Measurements from ENCODE around the gene E2F1. TPM values are rescaled to one million over a fixed set of nuclear protein-coding genes. Genes with fewer than 3 reads are reported as not detected.

The E2F1 gene
- total and polyA plus RNA-seq, 4 donors, result 0.10 to 11.0 (median 0.88) TPM

DNA sequence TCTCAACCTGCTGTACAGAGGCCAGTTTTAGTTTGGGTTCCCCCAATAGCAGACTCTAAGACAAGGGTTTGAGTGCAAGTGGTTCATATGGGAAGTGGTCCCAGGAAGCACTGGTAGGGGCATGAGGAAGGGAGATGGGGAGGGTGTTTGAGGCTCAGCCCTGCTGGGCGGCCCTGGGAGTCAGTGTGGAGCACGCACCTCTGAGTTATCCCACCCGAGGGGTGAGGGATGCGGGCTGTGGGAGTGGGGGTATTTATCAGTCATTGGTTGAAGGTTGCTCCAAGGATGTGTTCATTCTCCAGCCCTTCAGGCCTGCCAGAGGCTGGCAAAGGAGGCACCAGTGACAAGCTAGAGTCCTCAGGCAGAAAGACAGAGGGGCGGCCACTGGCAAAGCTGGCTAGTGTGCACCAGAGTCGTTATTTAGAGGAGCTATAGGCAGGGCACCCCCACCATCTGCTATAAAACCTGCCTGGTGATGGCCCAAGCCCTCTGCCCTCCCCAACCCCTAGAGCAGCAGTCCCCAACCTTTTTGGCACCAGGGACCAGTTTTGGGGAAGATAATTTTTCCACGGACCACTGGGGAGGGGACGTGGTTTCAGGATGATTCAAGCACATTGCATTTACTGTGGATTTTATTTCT lies 17.4 kb upstream of the E2F1 start:
- no peaks in the 10 kb centered on the region for H3K27me3 ChIP-seq (ENCODE audit: control insufficient read depth in 4 of 4, insufficient read depth in 4 of 4, low read length in 3 of 4)
- no peak overlapping the region for H3K9ac ChIP-seq (ENCODE audit: low read depth in 1 of 2, low read length in 2 of 2)
- no peak for DNase-seq (ENCODE audit: low spot score)
- H3K4me1 ChIP-seq (ENCODE audit: control insufficient read depth in 4 of 4, insufficient read depth in 4 of 4, low read length in 3 of 4), result peaks cover 0 to 10% (median 5%) of the 10 kb centered on the region in 4 donors
- H3K9me3 ChIP-seq (ENCODE audit: control insufficient read depth in 4 of 4, low read length in 3 of 4), result no peaks in the 10 kb centered on the region
- WGBS, result 96% methylated on average over 8 of the region's 8 CpGs
- no peak overlapping the region for H3K27ac ChIP-seq (ENCODE audit: low read depth in 1 of 2, low read length in 2 of 2)
- TF ChIP-seq FOXA1 (IDR thresholded peaks at IDR 0.05), result no peak
- TF ChIP-seq, protein P1, sequence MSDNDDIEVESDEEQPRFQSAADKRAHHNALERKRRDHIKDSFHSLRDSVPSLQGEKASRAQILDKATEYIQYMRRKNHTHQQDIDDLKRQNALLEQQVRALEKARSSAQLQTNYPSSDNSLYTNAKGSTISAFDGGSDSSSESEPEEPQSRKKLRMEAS (IDR thresholded peaks at IDR 0.05), result no peak
- TF ChIP-seq, protein P2, sequence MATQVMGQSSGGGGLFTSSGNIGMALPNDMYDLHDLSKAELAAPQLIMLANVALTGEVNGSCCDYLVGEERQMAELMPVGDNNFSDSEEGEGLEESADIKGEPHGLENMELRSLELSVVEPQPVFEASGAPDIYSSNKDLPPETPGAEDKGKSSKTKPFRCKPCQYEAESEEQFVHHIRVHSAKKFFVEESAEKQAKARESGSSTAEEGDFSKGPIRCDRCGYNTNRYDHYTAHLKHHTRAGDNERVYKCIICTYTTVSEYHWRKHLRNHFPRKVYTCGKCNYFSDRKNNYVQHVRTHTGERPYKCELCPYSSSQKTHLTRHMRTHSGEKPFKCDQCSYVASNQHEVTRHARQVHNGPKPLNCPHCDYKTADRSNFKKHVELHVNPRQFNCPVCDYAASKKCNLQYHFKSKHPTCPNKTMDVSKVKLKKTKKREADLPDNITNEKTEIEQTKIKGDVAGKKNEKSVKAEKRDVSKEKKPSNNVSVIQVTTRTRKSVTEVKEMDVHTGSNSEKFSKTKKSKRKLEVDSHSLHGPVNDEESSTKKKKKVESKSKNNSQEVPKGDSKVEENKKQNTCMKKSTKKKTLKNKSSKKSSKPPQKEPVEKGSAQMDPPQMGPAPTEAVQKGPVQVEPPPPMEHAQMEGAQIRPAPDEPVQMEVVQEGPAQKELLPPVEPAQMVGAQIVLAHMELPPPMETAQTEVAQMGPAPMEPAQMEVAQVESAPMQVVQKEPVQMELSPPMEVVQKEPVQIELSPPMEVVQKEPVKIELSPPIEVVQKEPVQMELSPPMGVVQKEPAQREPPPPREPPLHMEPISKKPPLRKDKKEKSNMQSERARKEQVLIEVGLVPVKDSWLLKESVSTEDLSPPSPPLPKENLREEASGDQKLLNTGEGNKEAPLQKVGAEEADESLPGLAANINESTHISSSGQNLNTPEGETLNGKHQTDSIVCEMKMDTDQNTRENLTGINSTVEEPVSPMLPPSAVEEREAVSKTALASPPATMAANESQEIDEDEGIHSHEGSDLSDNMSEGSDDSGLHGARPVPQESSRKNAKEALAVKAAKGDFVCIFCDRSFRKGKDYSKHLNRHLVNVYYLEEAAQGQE (IDR thresholded peaks at IDR 0.05), result no peak
- no peak for TF ChIP-seq SP1 (IDR thresholded peaks at IDR 0.05)
- no peak for TF ChIP-seq HNF4G (IDR thresholded peaks at IDR 0.05)
- TF ChIP-seq YY1 (IDR thresholded peaks at IDR 0.05), result no peak
- no peak for TF ChIP-seq GABPA (IDR thresholded peaks at IDR 0.05 in 1 of 2, conservative IDR thresholded peaks at IDR 0.05 in 1 of 2)
- TF ChIP-seq, protein P3, sequence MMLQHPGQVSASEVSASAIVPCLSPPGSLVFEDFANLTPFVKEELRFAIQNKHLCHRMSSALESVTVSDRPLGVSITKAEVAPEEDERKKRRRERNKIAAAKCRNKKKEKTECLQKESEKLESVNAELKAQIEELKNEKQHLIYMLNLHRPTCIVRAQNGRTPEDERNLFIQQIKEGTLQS (IDR thresholded peaks at IDR 0.05), result no peak
- TF ChIP-seq, protein P4, sequence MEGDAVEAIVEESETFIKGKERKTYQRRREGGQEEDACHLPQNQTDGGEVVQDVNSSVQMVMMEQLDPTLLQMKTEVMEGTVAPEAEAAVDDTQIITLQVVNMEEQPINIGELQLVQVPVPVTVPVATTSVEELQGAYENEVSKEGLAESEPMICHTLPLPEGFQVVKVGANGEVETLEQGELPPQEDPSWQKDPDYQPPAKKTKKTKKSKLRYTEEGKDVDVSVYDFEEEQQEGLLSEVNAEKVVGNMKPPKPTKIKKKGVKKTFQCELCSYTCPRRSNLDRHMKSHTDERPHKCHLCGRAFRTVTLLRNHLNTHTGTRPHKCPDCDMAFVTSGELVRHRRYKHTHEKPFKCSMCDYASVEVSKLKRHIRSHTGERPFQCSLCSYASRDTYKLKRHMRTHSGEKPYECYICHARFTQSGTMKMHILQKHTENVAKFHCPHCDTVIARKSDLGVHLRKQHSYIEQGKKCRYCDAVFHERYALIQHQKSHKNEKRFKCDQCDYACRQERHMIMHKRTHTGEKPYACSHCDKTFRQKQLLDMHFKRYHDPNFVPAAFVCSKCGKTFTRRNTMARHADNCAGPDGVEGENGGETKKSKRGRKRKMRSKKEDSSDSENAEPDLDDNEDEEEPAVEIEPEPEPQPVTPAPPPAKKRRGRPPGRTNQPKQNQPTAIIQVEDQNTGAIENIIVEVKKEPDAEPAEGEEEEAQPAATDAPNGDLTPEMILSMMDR (IDR thresholded peaks at IDR 0.05; ENCODE audit: low read depth, low read length, missing input control), result no peak
- TF ChIP-seq TAF1 (conservative IDR thresholded peaks at IDR 0.05), result no peak
- TF ChIP-seq HNF4A (conservative IDR thresholded peaks at IDR 0.05), result no peak
- no peak overlapping the region for H3K4me3 ChIP-seq (ENCODE audit: low read depth in 1 of 3, low read length in 3 of 3)
- H3K36me3 ChIP-seq (ENCODE audit: control insufficient read depth in 4 of 4, insufficient read depth in 3 of 4, low read depth in 1 of 4, low read length in 3 of 4), result peaks cover 4 to 17% (median 7%) of the 10 kb centered on the region in 4 donors

DNA sequence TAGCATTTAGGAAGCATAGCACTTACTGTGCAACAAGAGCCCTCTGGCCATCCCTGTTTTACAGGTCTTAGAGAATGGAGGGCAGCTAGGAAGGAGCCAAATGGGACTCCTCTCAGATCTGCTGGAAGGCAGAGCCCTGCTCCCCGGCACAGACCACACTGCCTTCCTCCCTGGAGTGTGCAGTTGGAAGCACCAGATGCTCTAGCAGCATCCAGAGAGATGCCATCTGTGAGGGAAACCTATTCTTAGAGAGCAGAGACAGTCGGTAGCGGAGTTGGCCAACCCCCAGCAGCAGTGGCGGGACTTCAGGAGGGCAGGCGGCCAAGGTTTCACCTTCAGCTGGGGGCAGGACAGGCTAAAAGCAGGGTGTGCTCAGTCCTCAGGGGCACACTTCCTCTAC lies 16.7 kb upstream of the E2F1 start:
- no peaks in the 10 kb centered on the region for H3K9me3 ChIP-seq (ENCODE audit: control insufficient read depth in 4 of 4, low read length in 3 of 4)
- WGBS, result 44% methylated on average over 5 of the region's 5 CpGs
- H3K36me3 ChIP-seq (ENCODE audit: control insufficient read depth in 4 of 4, insufficient read depth in 3 of 4, low read depth in 1 of 4, low read length in 3 of 4), result peaks cover 4 to 17% (median 7%) of the 10 kb centered on the region in 4 donors
- H3K4me1 ChIP-seq (ENCODE audit: control insufficient read depth in 4 of 4, insufficient read depth in 4 of 4, low read length in 3 of 4), result peaks cover 0 to 10% (median 5%) of the 10 kb centered on the region in 4 donors
- no peak for DNase-seq (ENCODE audit: low spot score)
- H3K27ac ChIP-seq (ENCODE audit: low read depth in 1 of 2, low read length in 2 of 2), result no peak overlapping the region
- H3K4me3 ChIP-seq (ENCODE audit: low read depth in 1 of 3, low read length in 3 of 3), result no peak overlapping the region
- H3K27me3 ChIP-seq (ENCODE audit: control insufficient read depth in 4 of 4, insufficient read depth in 4 of 4, low read length in 3 of 4), result no peaks in the 10 kb centered on the region
- H3K9ac ChIP-seq (ENCODE audit: low read depth in 1 of 2, low read length in 2 of 2), result no peak overlapping the region
- TF ChIP-seq, protein P2 (IDR thresholded peaks at IDR 0.05), result no peak
- TF ChIP-seq, protein P5, sequence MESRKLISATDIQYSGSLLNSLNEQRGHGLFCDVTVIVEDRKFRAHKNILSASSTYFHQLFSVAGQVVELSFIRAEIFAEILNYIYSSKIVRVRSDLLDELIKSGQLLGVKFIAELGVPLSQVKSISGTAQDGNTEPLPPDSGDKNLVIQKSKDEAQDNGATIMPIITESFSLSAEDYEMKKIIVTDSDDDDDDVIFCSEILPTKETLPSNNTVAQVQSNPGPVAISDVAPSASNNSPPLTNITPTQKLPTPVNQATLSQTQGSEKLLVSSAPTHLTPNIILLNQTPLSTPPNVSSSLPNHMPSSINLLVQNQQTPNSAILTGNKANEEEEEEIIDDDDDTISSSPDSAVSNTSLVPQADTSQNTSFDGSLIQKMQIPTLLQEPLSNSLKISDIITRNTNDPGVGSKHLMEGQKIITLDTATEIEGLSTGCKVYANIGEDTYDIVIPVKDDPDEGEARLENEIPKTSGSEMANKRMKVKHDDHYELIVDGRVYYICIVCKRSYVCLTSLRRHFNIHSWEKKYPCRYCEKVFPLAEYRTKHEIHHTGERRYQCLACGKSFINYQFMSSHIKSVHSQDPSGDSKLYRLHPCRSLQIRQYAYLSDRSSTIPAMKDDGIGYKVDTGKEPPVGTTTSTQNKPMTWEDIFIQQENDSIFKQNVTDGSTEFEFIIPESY (IDR thresholded peaks at IDR 0.05), result no peak
- no peak for TF ChIP-seq EGR1 (IDR thresholded peaks at IDR 0.05; ENCODE audit: low read depth in 2 of 2)
- TF ChIP-seq RAD21 (IDR thresholded peaks at IDR 0.05), result no peak
- no peak for TF ChIP-seq JUND (IDR thresholded peaks at IDR 0.05)
- no peak for TF ChIP-seq HNF4A (conservative IDR thresholded peaks at IDR 0.05)
- TF ChIP-seq FOXA1 (IDR thresholded peaks at IDR 0.05), result no peak
- TF ChIP-seq RXRA (IDR thresholded peaks at IDR 0.05), result no peak
- TF ChIP-seq, protein P1 (IDR thresholded peaks at IDR 0.05), result no peak
- TF ChIP-seq, protein P3 (IDR thresholded peaks at IDR 0.05), result no peak
- TF ChIP-seq YY1 (IDR thresholded peaks at IDR 0.05), result no peak
- no peak for TF ChIP-seq NR2F2 (IDR thresholded peaks at IDR 0.05)
